ENCODE measurements around the gene G2E3. TPM values are rescaled to one million over a fixed set of nuclear protein-coding genes. Genes with fewer than 3 reads are reported as not detected.

The G2E3 gene
- total and polyA plus RNA-seq, 2 of the 13 experiments (the other 11 are each of a cell fraction or from before 2014, with no cell fraction given) = 22.8 to 63.0 TPM

DNA sequence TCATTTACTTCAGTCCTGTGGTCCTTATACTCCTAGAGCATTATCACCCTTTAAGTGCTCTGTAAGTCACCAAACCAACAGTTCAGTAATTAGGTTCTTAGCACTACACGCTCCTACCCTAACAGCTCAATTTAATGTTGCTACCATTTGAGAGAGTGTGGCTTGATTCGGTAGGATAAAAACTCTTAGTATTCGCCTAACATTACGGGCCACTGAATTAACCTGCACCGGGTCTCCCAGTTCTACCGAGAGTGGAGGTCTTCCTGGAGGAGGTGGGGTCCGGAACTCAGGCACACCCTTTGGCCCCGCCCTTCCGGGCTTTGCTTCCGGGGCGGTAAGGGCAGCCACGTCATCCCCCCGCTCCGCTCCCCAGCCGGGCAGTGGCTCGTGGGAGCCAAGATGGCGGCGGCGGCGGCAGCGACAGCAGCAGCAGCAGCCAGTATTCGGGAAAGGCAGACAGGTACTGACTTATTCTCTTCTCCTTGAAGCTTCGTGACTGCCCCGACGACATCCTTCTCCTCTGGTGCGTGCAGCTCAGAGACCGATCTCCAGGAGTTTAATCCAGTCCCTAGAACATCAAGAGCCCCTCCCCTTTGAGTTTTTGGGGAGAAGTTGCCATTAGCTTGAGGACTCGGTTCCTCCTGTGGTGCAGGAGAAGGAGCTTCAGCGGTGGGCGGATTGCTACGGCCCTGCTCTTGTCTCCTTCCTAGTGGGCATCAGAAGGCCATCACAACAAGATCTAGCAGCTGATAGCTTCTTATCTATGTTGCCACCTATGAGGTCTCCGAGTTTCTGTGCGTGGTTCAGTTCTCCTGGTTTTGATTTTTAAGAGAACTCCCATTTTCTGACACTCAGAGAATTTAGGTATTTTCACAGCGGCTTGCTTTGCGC, 63.2 kb downstream of the G2E3 start, which contains the start of gene SCFD1 (continued):
- TF ChIP-seq, protein P1, sequence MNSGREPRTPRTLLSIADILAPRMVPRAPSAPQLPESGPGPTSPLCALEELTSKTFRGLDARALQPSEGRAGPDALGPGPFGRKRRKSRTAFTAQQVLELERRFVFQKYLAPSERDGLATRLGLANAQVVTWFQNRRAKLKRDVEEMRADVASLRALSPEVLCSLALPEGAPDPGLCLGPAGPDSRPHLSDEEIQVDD (CRISPR knock-in tag; IDR thresholded peaks at IDR 0.05; ENCODE audit: borderline replicate concordance) = peak; percentile 96
- peak; percentile 92 for TF ChIP-seq ZSCAN25 (CRISPR knock-in tag; IDR thresholded peaks at IDR 0.05)
- no peak for TF ChIP-seq IKZF1 (IDR thresholded peaks at IDR 0.05)
- TF ChIP-seq ZNF510 (CRISPR knock-in tag; IDR thresholded peaks at IDR 0.05; ENCODE audit: low read depth) = peak; percentile 98
- no peak; the same call in 1 of the 2 replicates for TF ChIP-seq ZNF660 (CRISPR knock-in tag; IDR thresholded peaks at IDR 0.05; ENCODE audit: borderline replicate concordance, low read depth)
- peak; percentile 96; the same call in 1 of the 2 replicates for TF ChIP-seq ZKSCAN8 (CRISPR knock-in tag; IDR thresholded peaks at IDR 0.05; ENCODE audit: borderline replicate concordance)
- TF ChIP-seq, protein P2, sequence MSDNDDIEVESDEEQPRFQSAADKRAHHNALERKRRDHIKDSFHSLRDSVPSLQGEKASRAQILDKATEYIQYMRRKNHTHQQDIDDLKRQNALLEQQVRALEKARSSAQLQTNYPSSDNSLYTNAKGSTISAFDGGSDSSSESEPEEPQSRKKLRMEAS (IDR thresholded peaks at IDR 0.05) = peak; percentile 98
- TF ChIP-seq HNF4A (CRISPR knock-in tag; IDR thresholded peaks at IDR 0.05) = peak; percentile 54
- TF ChIP-seq CHD4 (IDR thresholded peaks at IDR 0.05; ENCODE audit: borderline replicate concordance, low read length) = peak; percentile 92
- TF ChIP-seq, protein P3, sequence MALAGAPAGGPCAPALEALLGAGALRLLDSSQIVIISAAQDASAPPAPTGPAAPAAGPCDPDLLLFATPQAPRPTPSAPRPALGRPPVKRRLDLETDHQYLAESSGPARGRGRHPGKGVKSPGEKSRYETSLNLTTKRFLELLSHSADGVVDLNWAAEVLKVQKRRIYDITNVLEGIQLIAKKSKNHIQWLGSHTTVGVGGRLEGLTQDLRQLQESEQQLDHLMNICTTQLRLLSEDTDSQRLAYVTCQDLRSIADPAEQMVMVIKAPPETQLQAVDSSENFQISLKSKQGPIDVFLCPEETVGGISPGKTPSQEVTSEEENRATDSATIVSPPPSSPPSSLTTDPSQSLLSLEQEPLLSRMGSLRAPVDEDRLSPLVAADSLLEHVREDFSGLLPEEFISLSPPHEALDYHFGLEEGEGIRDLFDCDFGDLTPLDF (CRISPR knock-in tag; IDR thresholded peaks at IDR 0.05) = 0 out of 2 replicates have a peak, but pooled peaks have one; percentile 58
- TF ChIP-seq, protein P4, sequence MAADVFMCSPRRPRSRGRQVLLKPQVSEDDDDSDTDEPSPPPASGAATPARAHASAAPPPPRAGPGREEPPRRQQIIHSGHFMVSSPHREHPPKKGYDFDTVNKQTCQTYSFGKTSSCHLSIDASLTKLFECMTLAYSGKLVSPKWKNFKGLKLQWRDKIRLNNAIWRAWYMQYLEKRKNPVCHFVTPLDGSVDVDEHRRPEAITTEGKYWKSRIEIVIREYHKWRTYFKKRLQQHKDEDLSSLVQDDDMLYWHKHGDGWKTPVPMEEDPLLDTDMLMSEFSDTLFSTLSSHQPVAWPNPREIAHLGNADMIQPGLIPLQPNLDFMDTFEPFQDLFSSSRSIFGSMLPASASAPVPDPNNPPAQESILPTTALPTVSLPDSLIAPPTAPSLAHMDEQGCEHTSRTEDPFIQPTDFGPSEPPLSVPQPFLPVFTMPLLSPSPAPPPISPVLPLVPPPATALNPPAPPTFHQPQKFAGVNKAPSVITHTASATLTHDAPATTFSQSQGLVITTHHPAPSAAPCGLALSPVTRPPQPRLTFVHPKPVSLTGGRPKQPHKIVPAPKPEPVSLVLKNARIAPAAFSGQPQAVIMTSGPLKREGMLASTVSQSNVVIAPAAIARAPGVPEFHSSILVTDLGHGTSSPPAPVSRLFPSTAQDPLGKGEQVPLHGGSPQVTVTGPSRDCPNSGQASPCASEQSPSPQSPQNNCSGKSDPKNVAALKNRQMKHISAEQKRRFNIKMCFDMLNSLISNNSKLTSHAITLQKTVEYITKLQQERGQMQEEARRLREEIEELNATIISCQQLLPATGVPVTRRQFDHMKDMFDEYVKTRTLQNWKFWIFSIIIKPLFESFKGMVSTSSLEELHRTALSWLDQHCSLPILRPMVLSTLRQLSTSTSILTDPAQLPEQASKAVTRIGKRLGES (CRISPR knock-in tag; IDR thresholded peaks at IDR 0.05; ENCODE audit: borderline replicate concordance) = peak; percentile 70
- peak; percentile 99 for TF ChIP-seq BORCS8-MEF2B (CRISPR knock-in tag; IDR thresholded peaks at IDR 0.05)
- peak; percentile 82 for TF ChIP-seq BCL6 (CRISPR knock-in tag; IDR thresholded peaks at IDR 0.05)
- TF ChIP-seq ZFP82 (CRISPR knock-in tag; IDR thresholded peaks at IDR 0.05; ENCODE audit: borderline replicate concordance) = peak; percentile 28
- TF ChIP-seq SATB2 (CRISPR knock-in tag; IDR thresholded peaks at IDR 0.05) = peak; percentile 89; the same call in 1 of the 2 replicates
- TF ChIP-seq, protein P5, sequence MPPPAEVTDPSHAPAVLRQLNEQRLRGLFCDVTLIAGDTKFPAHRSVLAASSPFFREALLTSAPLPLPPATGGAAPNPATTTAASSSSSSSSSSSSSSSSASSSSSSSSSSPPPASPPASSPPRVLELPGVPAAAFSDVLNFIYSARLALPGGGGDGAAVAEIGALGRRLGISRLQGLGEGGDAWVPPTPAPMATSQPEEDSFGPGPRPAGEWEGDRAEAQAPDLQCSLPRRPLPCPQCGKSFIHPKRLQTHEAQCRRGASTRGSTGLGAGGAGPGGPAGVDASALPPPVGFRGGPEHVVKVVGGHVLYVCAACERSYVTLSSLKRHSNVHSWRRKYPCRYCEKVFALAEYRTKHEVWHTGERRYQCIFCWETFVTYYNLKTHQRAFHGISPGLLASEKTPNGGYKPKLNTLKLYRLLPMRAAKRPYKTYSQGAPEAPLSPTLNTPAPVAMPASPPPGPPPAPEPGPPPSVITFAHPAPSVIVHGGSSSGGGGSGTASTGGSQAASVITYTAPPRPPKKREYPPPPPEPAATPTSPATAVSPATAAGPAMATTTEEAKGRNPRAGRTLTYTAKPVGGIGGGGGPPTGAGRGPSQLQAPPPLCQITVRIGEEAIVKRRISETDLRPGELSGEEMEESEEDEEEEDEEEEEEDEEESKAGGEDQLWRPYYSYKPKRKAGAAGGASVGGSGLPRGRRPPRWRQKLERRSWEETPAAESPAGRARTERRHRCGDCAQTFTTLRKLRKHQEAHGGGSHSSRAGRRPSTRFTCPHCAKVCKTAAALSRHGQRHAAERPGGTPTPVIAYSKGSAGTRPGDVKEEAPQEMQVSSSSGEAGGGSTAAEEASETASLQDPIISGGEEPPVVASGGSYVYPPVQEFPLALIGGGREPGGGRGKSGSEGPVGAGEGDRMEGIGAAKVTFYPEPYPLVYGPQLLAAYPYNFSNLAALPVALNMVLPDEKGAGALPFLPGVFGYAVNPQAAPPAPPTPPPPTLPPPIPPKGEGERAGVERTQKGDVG (CRISPR knock-in tag; IDR thresholded peaks at IDR 0.05; ENCODE audit: borderline replicate concordance) = peak; percentile 96; the same call in 1 of the 2 replicates
- peak; percentile 89 for TF ChIP-seq DNMT1 (CRISPR knock-in tag; IDR thresholded peaks at IDR 0.05)
- peak; percentile 97 for TF ChIP-seq ZNF33B (CRISPR knock-in tag; IDR thresholded peaks at IDR 0.05)
- TF ChIP-seq NKX3-1 (CRISPR knock-in tag; IDR thresholded peaks at IDR 0.05) = peak; percentile 97
- TF ChIP-seq EP300 (IDR thresholded peaks at IDR 0.05; ENCODE audit: low read depth in 2 of 2, low read length in 2 of 2) = peak; percentile 45 to 79
- TF ChIP-seq EP300 (CRISPR knock-in tag; IDR thresholded peaks at IDR 0.05; ENCODE audit: borderline replicate concordance) = peak; percentile 76
